Karpas-422 (cell line): ENCODE measurements around the gene KCNQ5. TPM values are rescaled to one million over a fixed set of nuclear protein-coding genes. Genes with fewer than 3 reads are reported as not detected.
"Not testable (repeated sequence)": the region's sequence is repeated elsewhere in the genome, so short reads cannot be mapped to it uniquely, and the experiment has no call there.

Experiments used
- DNase-seq: peaks from one replicate; pipeline ENCODE4 v3.0.0-alpha.2; 2015
- H2AFZ ChIP-seq: fragments of 200-600 bp; sonication (generic); 2 replicates; pipeline ENCODE4 v1.6.1; 2014; ENCODE audit warnings: antibody characterized with exemption, low read length, mixed read lengths
- H3K27ac ChIP-seq: fragments of 200-600 bp; sonication (generic); 2 replicates; pipeline ENCODE4 v1.5.1; 2014; ENCODE audit warnings: mild to moderate bottlenecking, low read length, moderate library complexity
- H3K27me3 ChIP-seq: fragments of 200-600 bp; sonication (generic); 2 replicates; pipeline ENCODE4 v1.6.1; 2014; ENCODE audit warnings: low read length, mixed read lengths
- H3K36me3 ChIP-seq: fragments of 200-600 bp; sonication (generic); 2 replicates; pipeline ENCODE4 v1.6.1; 2014; ENCODE audit warnings: low read length, mixed read lengths; ENCODE audit not compliant: insufficient read depth
- H3K4me1 ChIP-seq: fragments of 200-600 bp; sonication (generic); 2 replicates; pipeline ENCODE4 v1.6.1; 2014; ENCODE audit warnings: mild to moderate bottlenecking, low read length, mixed read lengths
- H3K4me2 ChIP-seq: fragments of 200-600 bp; sonication (generic); 2 replicates; pipeline ENCODE4 v1.6.1; 2014; ENCODE audit warnings: low read length, low read depth, mild to moderate bottlenecking; ENCODE audit not compliant: poor library complexity, severe bottlenecking
- H3K4me3 ChIP-seq: fragments of 200-600 bp; sonication (generic); 2 replicates; pipeline ENCODE4 v1.5.1; 2014; ENCODE audit warnings: mild to moderate bottlenecking, antibody characterized with exemption, low read length, mixed read lengths
- H3K79me2 ChIP-seq: fragments of 200-600 bp; sonication (generic); 2 replicates; pipeline ENCODE4 v1.6.1; 2014; ENCODE audit warnings: mild to moderate bottlenecking, low read length, mixed read lengths
- H3K9ac ChIP-seq: fragments of 200-600 bp; sonication (generic); 2 replicates; pipeline ENCODE4 v1.6.0; 2014; ENCODE audit warnings: low read length
- H3K9me2 ChIP-seq: fragments of 200-600 bp; sonication (generic), shearing (Covaris generic); replicated peaks from 2 replicates; pipeline ENCODE4 v1.6.0; 2014; ENCODE audit warnings: mild to moderate bottlenecking, low read length, moderate library complexity; ENCODE audit not compliant: insufficient read depth
- H3K9me3 ChIP-seq: fragments of 300-700, 200-600 bp; sonication (generic); 2 replicates; pipeline ENCODE4 v1.6.1; 2014; ENCODE audit warnings: low read length, mixed read lengths
- H4K20me1 ChIP-seq: fragments of 200-600 bp; sonication (generic); 2 replicates; pipeline ENCODE4 v1.6.1; 2014; ENCODE audit warnings: mild to moderate bottlenecking, antibody characterized with exemption, low read length, low read depth; ENCODE audit not compliant: insufficient read depth
- total RNA-seq: library from RNA; depleted of rRNA; stranded (reverse); fragments of >200 nt; shearing (Covaris generic); gene quantifications from 2 replicates; pipeline ENCODE4 v1.2.3, GENCODE V29; 2014; ENCODE audit warnings: low replicate concordance

The KCNQ5 gene
- total RNA-seq, 1 experiment from 2014 or later, result 50.5 TPM

DNA sequence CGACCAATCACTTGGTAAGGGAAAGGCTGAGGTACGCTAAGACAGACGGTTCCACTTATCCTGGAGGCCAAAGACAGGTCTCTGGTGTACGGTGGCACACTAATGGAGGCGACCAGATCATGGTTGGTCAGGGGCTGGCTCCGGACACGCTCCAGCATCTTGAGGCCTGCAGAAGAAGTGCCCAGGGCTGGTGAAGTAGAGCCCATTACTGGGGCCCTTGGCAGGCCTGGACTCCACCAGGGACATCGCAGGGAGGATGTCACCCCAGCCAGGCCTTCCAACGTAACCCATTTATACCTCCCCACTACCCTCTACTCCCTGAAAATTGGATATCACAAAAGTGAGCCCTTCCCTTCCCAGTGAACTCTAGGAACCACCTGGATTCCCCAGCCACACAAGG is 587.3 kb downstream of the KCNQ5 start:
- H3K4me2 ChIP-seq, result no peak overlapping the region
- no peak overlapping the region for H2AFZ ChIP-seq
- no peak overlapping the region for H3K4me3 ChIP-seq
- no peaks in the 10 kb centered on the region for H3K9me2 ChIP-seq
- no peaks in the 10 kb centered on the region for H3K79me2 ChIP-seq
- H3K4me1 ChIP-seq, result no peaks in the 10 kb centered on the region; the same call in 1 of the 2 replicates
- H3K9me3 ChIP-seq, result no peaks in the 10 kb centered on the region
- no peaks in the 10 kb centered on the region for H4K20me1 ChIP-seq
- DNase-seq, result no peak
- H3K27me3 ChIP-seq, result no peaks in the 10 kb centered on the region
- H3K36me3 ChIP-seq, result no peaks in the 10 kb centered on the region
- no peak overlapping the region for H3K9ac ChIP-seq
- no peak overlapping the region for H3K27ac ChIP-seq

DNA sequence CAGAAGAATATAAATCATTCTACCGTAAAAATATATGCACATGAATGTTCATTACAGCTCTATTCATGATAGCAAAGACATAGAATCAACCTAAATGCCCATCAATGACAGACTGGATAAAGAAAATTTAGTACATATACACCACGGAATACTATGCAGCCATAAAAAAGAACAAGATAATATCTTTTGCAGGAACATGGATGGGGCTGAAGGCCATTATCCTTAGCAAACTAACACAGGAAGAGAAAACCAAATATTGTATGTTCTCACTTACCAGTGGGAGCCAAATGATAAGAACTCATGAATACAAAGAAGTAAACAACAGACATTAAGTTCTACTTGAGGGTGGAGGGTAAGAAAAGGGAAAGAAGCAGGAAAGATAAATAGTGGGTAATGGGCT is 595.0 kb downstream of the KCNQ5 start:
- H3K9me2 ChIP-seq, result no peaks in the 10 kb centered on the region
- no peak overlapping the region for H3K9ac ChIP-seq
- no peaks in the 10 kb centered on the region for H3K27me3 ChIP-seq
- H3K4me3 ChIP-seq, result no peak overlapping the region
- H3K79me2 ChIP-seq, result no peaks in the 10 kb centered on the region
- H3K4me1 ChIP-seq, result no peaks in the 10 kb centered on the region
- H3K27ac ChIP-seq, result no peak overlapping the region
- no peak overlapping the region for H2AFZ ChIP-seq
- DNase-seq, result no peak
- H3K36me3 ChIP-seq, result no peaks in the 10 kb centered on the region
- peaks cover 5% of the 10 kb centered on the region for H3K9me3 ChIP-seq
- H4K20me1 ChIP-seq, result no peaks in the 10 kb centered on the region
- no peak overlapping the region for H3K4me2 ChIP-seq

DNA sequence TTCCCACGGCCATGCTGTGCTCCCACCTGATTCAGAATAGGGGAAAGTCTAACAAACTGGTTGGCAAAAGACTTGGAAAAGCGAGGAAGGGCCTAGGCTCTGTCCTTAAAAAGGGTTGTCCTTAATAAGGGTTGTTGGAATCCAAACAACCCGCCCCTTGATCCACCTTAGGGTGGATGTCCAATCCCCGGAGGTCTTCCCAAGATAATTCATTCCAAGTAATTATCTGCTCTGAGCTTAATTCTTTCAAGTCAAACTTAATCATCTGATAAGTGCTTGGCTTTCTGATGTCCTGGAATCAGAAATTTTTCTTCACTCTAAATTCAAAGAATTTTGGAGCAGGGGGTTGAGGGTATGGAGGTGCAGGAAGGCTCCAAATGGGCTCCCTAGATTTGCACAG is 603.5 kb downstream of the KCNQ5 start, which contains the start of gene KHDC1L:
Gene KHDC1L (minus strand): TSS at position 101 of the 400 bp plus-strand sequence. CDS start 88 bp downstream, at position 13.
- Histone ChIP-seq H2AFZ (no peak within 1 kb of the TSS), H3K9ac (no peak within 1 kb of the TSS), H3K4me1 (peaks cover 6% of the 10 kb centered on the region; the same call in 1 of the 2 replicates), H3K4me3 (no peak within 1 kb of the TSS), H3K4me2 (no peak within 1 kb of the TSS), H3K27ac (no peak within 1 kb of the TSS), H3K79me2 (no peaks in the 10 kb centered on the region), H3K9me3 (no peaks in the 10 kb centered on the region), H3K36me3 (no peaks in the 10 kb centered on the region), H3K9me2 (no peaks in the 10 kb centered on the region), H4K20me1 (no peaks in the 10 kb centered on the region), H3K27me3 (no peaks in the 10 kb centered on the region)
- DNase-seq, result no peak

DNA sequence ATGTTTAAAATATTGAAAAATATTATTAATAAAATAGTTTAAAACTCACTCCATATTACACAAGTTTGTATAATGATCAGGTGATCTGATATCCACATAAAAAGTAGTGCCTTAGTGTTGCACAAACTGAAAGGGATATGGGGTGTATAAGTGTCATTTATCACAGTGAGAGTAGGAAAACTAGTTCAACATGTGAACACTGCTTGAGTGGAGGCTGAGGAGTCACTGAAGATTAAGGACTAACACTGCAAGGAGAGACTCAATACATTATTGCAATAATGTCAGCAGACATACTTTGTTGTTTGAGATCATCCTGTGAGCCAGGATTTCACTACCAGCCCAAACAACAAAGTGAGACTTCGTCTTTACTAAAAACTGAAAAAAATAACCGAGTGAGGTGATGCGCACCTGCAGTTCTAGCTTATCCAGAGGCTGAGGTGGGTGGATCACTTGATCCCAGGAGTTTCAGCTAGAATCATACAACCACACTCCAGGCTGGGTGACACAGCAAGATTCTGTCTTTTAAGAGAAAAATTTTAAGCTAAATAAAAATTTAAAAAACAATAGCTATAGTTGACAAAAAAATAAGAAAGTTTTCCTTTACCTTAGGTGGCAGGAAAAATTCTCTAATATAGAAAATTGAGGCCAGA is 605.9 kb downstream of the KCNQ5 start:
- Histone ChIP-seq H3K9ac (no peak overlapping the region), H3K9me3 (no peaks in the 10 kb centered on the region), H3K79me2 (no peaks in the 10 kb centered on the region), H3K9me2 (no peaks in the 10 kb centered on the region), H3K36me3 (no peaks in the 10 kb centered on the region), H3K27ac (no peak overlapping the region), H2AFZ (no peak overlapping the region), H4K20me1 (no peaks in the 10 kb centered on the region), H3K4me2 (no peak overlapping the region), H3K4me1 (peaks cover 27% of the 10 kb centered on the region), H3K4me3 (no peak overlapping the region), H3K27me3 (no peaks in the 10 kb centered on the region)
- DNase-seq, result no peak

DNA sequence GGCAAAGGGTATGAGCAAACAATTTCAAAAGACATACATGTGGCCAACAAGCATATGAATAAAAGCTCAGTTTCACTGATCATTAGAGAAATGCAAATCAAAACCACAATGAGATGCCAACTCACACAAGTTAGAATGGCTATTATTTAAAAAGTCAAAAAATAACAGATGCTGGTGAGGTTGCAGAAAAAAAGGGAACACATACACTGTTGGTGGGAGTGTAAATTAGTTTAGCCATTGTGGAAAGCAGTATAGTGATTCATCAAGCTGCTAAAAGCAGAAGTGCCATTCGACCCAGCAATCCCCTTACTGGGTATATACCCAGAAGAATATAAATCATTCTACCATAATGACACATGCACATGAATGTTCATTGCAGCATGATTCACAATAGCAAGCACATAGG is 610.1 kb downstream of the KCNQ5 start:
- H3K9me3 ChIP-seq, result no peaks in the 10 kb centered on the region
- no peaks in the 10 kb centered on the region for H3K79me2 ChIP-seq
- no peaks in the 10 kb centered on the region for H3K9me2 ChIP-seq
- no peaks in the 10 kb centered on the region for H3K27me3 ChIP-seq
- peaks cover 37% of the 10 kb centered on the region for H3K4me1 ChIP-seq
- no peak overlapping the region for H2AFZ ChIP-seq
- DNase-seq, result peak; percentile 87
- peak overlapping the region; percentile 88 for H3K27ac ChIP-seq
- peak overlapping the region; percentile 23; the same call in 1 of the 2 replicates for H3K9ac ChIP-seq
- no peaks in the 10 kb centered on the region for H4K20me1 ChIP-seq
- peak overlapping the region; percentile 66 for H3K4me2 ChIP-seq
- H3K36me3 ChIP-seq, result no peaks in the 10 kb centered on the region
- 0 out of 2 replicates have a peak overlapping the region, but pooled peaks have one; percentile 20 for H3K4me3 ChIP-seq

DNA sequence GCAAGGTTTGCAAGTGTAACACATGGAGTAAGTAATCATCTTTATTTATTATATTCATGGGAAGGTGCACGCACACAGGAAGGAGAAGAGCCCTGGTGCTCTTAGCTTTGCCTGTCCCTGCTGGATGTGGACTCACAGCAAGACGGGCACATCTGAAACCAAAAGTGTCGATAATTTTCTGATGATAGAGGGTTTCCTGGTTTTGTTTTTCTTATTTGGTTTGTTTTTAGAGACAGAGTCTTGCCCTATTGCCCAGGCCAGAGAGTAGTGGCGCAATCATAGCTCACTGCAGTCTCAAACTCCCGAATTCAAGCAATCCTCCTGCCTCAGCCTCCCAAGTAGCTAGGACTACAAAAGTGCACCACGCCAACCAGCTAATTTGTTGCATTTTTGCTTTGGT is 611.2 kb downstream of the KCNQ5 start:
- H3K9me2 ChIP-seq, result no peaks in the 10 kb centered on the region
- H3K9ac ChIP-seq, result no peak overlapping the region
- peaks cover 37% of the 10 kb centered on the region for H3K4me1 ChIP-seq
- H2AFZ ChIP-seq, result no peak overlapping the region
- H3K4me3 ChIP-seq, result no peak overlapping the region
- H3K79me2 ChIP-seq, result no peaks in the 10 kb centered on the region
- H3K27me3 ChIP-seq, result no peaks in the 10 kb centered on the region
- H3K36me3 ChIP-seq, result no peaks in the 10 kb centered on the region
- no peak for DNase-seq
- H3K27ac ChIP-seq, result peak overlapping the region; percentile 88; the same call in 1 of the 2 replicates
- no peaks in the 10 kb centered on the region for H4K20me1 ChIP-seq
- H3K4me2 ChIP-seq, result no peak overlapping the region
- no peaks in the 10 kb centered on the region for H3K9me3 ChIP-seq

DNA sequence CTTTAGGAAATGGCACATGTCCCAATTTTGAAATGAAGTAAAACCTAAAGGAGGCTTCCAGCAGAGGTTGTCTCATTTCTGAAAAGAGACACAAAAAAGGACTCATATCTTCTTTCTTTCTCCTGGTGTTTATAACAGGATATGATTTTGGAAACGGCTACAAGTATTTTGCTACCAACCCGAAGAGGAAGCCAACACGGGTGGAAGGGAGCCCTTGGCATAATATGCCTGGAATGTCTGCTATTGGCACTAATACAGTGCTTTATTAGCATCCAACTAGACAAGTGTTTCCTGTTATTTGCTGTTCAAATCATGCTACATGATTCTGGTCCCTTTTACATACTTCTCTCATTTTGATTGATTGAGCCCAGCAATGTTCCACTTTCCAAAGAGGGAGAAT is 612.1 kb downstream of the KCNQ5 start:
- Histone ChIP-seq H3K27ac (peak overlapping the region; percentile 88; the same call in 1 of the 2 replicates), H3K4me1 (peaks cover 32% of the 10 kb centered on the region)
- not testable (repeated sequence) for H3K36me3 ChIP-seq, H3K9me2 ChIP-seq, H3K79me2 ChIP-seq, H3K4me2 ChIP-seq, H2AFZ ChIP-seq, H3K4me3 ChIP-seq, H3K9me3 ChIP-seq, H3K9ac ChIP-seq, DNase-seq, H3K27me3 ChIP-seq, H4K20me1 ChIP-seq

DNA sequence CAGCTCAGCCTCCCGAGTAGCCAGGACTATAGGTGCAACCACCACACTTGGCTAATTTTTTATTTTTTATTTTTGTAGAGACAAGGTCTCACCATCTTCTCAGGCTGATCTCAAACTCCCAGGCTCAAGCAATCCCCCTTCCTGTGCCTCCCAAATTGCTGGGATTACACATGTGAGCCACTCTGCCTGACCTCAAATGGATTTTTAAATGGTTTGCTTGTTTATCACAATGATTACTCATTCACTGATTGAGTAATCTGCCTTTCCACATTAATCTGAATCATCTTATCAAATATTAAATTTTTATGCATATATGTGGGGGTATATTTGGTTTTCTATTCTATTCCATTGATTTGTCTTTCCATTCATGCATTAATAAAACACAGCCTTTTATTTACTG is 612.9 kb downstream of the KCNQ5 start:
- Histone ChIP-seq H3K27ac (no peak overlapping the region), H3K9ac (no peak overlapping the region), H3K79me2 (no peaks in the 10 kb centered on the region), H4K20me1 (no peaks in the 10 kb centered on the region), H3K9me2 (no peaks in the 10 kb centered on the region), H3K4me3 (no peak overlapping the region), H3K4me2 (no peak overlapping the region), H3K9me3 (no peaks in the 10 kb centered on the region), H3K27me3 (no peaks in the 10 kb centered on the region), H3K36me3 (no peaks in the 10 kb centered on the region), H2AFZ (no peak overlapping the region), H3K4me1 (peaks cover 31% of the 10 kb centered on the region)
- DNase-seq, result no peak
